Spleen (tissue), 11 donors: ENCODE results near the gene CDH13. TPM values are rescaled to one million over a fixed set of nuclear protein-coding genes. Genes with fewer than 3 reads are reported as not detected.

Experiments used
- DNase-seq: peaks from one replicate; pipeline ENCODE4 v3.0.0-alpha.2; 2020
- H3K27ac ChIP-seq, 8 donors: fragments of 200-600 bp; sonication (generic) in 7 of 8; 1 replicate in 4 of 8; 2 replicates in 4 of 8; pipeline versions ENCODE4 v1.5.0 to v1.8.0; 2016 to 2021; ENCODE audit warnings: inconsistent platforms in 4 of 8, mild to moderate bottlenecking in 4 of 8, moderate library complexity in 1 of 8
- H3K27me3 ChIP-seq, 7 donors: fragments of 200-600 bp; sonication (generic) in 6 of 7; replicated peaks in 1 of 7; 1 replicate in 4 of 7; 2 replicates in 3 of 7; pipeline versions ENCODE4 v1.5.0 to v1.8.0; 2016 to 2021; ENCODE audit warnings: inconsistent platforms in 3 of 7, mild to moderate bottlenecking in 1 of 7
- H3K36me3 ChIP-seq, 6 donors: fragments of 200-600 bp; sonication (generic) in 5 of 6; 1 replicate in 4 of 6; 2 replicates in 2 of 6; pipeline versions ENCODE4 v1.5.0 to v1.8.0; 2016 to 2021; ENCODE audit warnings: inconsistent platforms in 2 of 6
- H3K4me1 ChIP-seq, 6 donors: fragments of 200-600 bp; sonication (generic) in 5 of 6; 1 replicate in 3 of 6; 2 replicates in 3 of 6; pipeline versions ENCODE4 v1.5.0 to v1.8.0; 2016 to 2021; ENCODE audit warnings: inconsistent platforms in 3 of 6
- H3K4me3 ChIP-seq, 8 donors: fragments of 200-600 bp; sonication (generic) in 7 of 8; 1 replicate in 4 of 8; 2 replicates in 4 of 8; pipeline versions ENCODE4 v1.5.0 to v1.8.0; 2016 to 2021; ENCODE audit warnings: inconsistent platforms in 4 of 8, mild to moderate bottlenecking in 4 of 8, moderate library complexity in 2 of 8
- H3K9me3 ChIP-seq, 8 donors: fragments of 200-600 bp; sonication (generic) in 7 of 8; 1 replicate in 4 of 8; 2 replicates in 4 of 8; pipeline versions ENCODE4 v1.5.0 to v1.8.0; 2016 to 2021; ENCODE audit warnings: inconsistent platforms in 4 of 8
- CTCF ChIP-seq, 11 experiments: fragments of 200-600 bp in 7 of 11; fragments of 450-650 bp in 4 of 11; sonication (generic) in 4 of 11; IDR thresholded peaks in 8 of 11; conservative IDR thresholded peaks in 3 of 11; 1 replicate in 7 of 11; 2 replicates in 4 of 11; pipeline versions ENCODE4 v1.4.0 to v1.8.0; 2016 to 2021; ENCODE audit warnings: antibody characterized with exemption in 11 of 11, inconsistent platforms in 4 of 11, mild to moderate bottlenecking in 1 of 11
- POLR2A ChIP-seq, 3 donors: fragments of 450-650 bp; IDR thresholded peaks; one replicate each; pipeline ENCODE4 v1.5.1; 2017; ENCODE audit warnings: antibody characterized with exemption in 3 of 3, mild to moderate bottlenecking in 1 of 3
- POLR2AphosphoS5 ChIP-seq, 3 donors: sonication (generic); formaldehyde crosslinking; IDR thresholded peaks; one replicate each; pipeline ENCODE4 v1.5.1; 2017; ENCODE audit warnings: antibody characterized with exemption in 3 of 3
- WGBS, 5 donors: extraction: QIAGEN DNeasy Blood & Tissue Kit in 3 of 5; methylation state at CpG; one replicate each; pipeline versions ENCODE4 v1.1.5 to v1.1.7; 2013 to 2018; 5-methylcytosine and 5-hydroxymethylcytosine counted together
- intact Hi-C: fragments of 100-400 bp; cut with DNase I; formaldehyde crosslinking; loops from one replicate; pipeline ENCODE4 v1.15.0; 2023; ENCODE audit warnings: low total_unique reads
- polyA plus RNA-seq, 3 donors: library from polyadenylated mRNA; stranded (reverse); fragments of 200-250 nt; gene quantifications; one replicate each; pipeline ENCODE4 v1.2.1, GENCODE V29; 2013
- total RNA-seq, 7 donors: library from RNA; depleted of rRNA in 3 of 7; stranded (reverse); fragments of >200 nt in 3 of 7; fragmentation: NEBNext Ultra II Directional in 4 of 7; extraction: Animal tissue kit (Norgen Biotek cat#: 25700) in 4 of 7; gene quantifications; one replicate each; pipeline versions ENCODE4 v1.1.0 to v1.2.1, GENCODE V29; 2016 to 2021
- donor health status: healthy with polysubstance abuse.
- donor health status: DM: no; HTN: no; CAD: no; lungs with moderate emphysema.
- donor health status: DM: no; HTN: no; CAD: no.
- donor health status: Bipolar disorder and iron deficiency.
- donor health status: healthy.
- donor health status: DM: no; HTN: no; CAD: no.
- donor health status: DM: yes; HTN: yes; CAD: no.

The CDH13 gene
- total and polyA plus RNA-seq, 10 donors: 0.13 to 4.6 (median 1.1) TPM

DNA sequence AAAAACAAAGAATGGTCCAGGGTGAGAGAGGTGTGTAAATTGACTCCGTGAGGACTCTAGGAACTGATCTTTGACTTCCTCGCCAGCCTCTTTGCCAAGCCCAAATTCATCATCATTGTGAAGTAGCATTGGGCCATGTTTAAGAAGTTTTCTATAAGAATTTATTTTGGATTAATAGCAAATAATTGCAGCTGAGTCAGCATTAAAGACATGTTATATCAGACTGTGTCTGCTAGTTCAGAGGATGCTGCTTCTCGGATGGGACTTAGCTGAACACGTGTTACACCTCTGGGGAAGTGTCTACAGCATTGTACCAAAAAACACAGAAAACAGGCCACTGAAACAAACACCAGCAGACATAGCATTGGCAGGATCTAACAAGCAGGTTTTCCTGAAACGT is 366.6 kb downstream of the CDH13 start:
- Histone ChIP-seq H3K4me1 (no peaks in the 10 kb centered on the region), H3K27ac (no peak overlapping the region), H3K27me3 (no peaks in the 10 kb centered on the region), H3K4me3 (no peak overlapping the region), H3K9me3 (no peaks in the 10 kb centered on the region), H3K36me3 (no peaks in the 10 kb centered on the region)
- 85 to 94% (median 90%) methylated on average over 5 of the region's 5 CpGs for WGBS, 5 donors
- intact Hi-C loops: no loop called here
- TF ChIP-seq POLR2A (IDR thresholded peaks at IDR 0.05) (no peak), POLR2AphosphoS5 (IDR thresholded peaks at IDR 0.05) (no peak), CTCF (IDR thresholded peaks at IDR 0.05 in 8 of 11, conservative IDR thresholded peaks at IDR 0.05 in 3 of 11) (no peak)
- no peak for DNase-seq

GRCh38 chr16:82993926-82994325 is 367.2 kb downstream of the CDH13 start:
- no peaks in the 10 kb centered on the region for H3K36me3 ChIP-seq
- H3K9me3 ChIP-seq: no peaks in the 10 kb centered on the region
- no peaks in the 10 kb centered on the region for H3K4me1 ChIP-seq
- intact Hi-C loops: no loop called here
- 81 to 87% (median 85%) methylated on average over 4 of the region's 4 CpGs for WGBS, 5 donors
- no peak overlapping the region for H3K4me3 ChIP-seq
- no peaks in the 10 kb centered on the region for H3K27me3 ChIP-seq
- H3K27ac ChIP-seq: no peak overlapping the region
- DNase-seq: no peak
- no peak for TF ChIP-seq POLR2AphosphoS5 (IDR thresholded peaks at IDR 0.05)
- no peak for TF ChIP-seq CTCF (IDR thresholded peaks at IDR 0.05 in 8 of 11, conservative IDR thresholded peaks at IDR 0.05 in 3 of 11)
- TF ChIP-seq POLR2A (IDR thresholded peaks at IDR 0.05): no peak

DNA sequence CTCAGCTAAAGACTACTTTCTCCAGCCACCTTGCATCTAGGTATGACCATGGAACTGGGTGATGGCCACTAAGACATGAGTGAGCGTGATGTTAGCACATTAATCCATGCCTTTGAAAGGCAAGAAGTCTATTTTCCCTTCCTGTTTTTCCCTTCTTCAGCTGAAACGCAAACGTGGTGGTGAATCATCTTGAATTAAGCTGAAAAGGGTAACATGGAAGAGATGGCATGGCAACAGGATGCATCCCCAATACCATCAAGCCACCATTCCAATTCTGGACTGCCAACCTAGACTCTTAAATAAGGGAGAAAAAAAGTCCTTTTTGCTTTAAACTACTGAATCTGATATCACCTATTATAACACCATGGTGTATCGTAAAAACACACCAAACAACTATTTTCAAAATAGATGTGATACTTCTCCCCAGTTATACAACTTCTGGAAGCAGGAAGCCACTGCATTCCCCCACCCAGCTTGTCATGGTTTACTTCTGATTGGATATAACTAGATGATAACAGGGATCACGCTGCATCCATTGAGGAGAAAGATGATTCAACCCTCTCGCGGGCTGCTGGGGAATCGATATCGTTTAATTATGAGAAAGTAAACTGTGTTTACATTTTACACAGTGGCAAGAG is 368.6 kb downstream of the CDH13 start:
- DNase-seq: no peak
- TF ChIP-seq POLR2A (IDR thresholded peaks at IDR 0.05): no peak
- H3K27ac ChIP-seq: peak overlapping the region in 7 of 8 donors; percentile 8 to 68 (median 60)
- no peaks in the 10 kb centered on the region for H3K27me3 ChIP-seq
- no peaks in the 10 kb centered on the region for H3K4me1 ChIP-seq
- 71 to 79% (median 78%) methylated on average over 9 of the region's 9 CpGs for WGBS, 5 donors
- H3K4me3 ChIP-seq: no peak overlapping the region
- no peaks in the 10 kb centered on the region for H3K36me3 ChIP-seq
- no peaks in the 10 kb centered on the region for H3K9me3 ChIP-seq
- intact Hi-C loops: no loop called here

GRCh38 chr16:82995924-82996441 is 369.2 kb downstream of the CDH13 start:
- 11 to 20% (median 14%) methylated on average over 5 of the region's 5 CpGs for WGBS, 5 donors
- Histone ChIP-seq H3K9me3 (no peaks in the 10 kb centered on the region), H3K27me3 (no peaks in the 10 kb centered on the region), H3K4me1 (no peaks in the 10 kb centered on the region), H3K36me3 (no peaks in the 10 kb centered on the region), H3K27ac (peak overlapping the region in 7 of 8 donors; percentile 8 to 68 (median 60)), H3K4me3 (no peak overlapping the region)
- intact Hi-C loops: no loop called here
- DNase-seq: no peak
- no peak for TF ChIP-seq CTCF (IDR thresholded peaks at IDR 0.05 in 8 of 11, conservative IDR thresholded peaks at IDR 0.05 in 3 of 11)
